NB4 (cell line): ENCODE data around the gene HERPUD1.
A peak's percentile ranks its signal among the peaks of the same experiment; 100 is the strongest.

Experiments used
- MYC ChIP-seq: IDR thresholded peaks from 2 replicates; pipeline ENCODE4 v1.6.1; 2011; ENCODE audit warnings: low read depth, low read length
- TF ChIP-seq, protein P1 (sequence below): IDR thresholded peaks from one replicate; pipeline ENCODE4 v1.5.1; 2012; ENCODE audit warnings: low read depth, low read length

DNA sequence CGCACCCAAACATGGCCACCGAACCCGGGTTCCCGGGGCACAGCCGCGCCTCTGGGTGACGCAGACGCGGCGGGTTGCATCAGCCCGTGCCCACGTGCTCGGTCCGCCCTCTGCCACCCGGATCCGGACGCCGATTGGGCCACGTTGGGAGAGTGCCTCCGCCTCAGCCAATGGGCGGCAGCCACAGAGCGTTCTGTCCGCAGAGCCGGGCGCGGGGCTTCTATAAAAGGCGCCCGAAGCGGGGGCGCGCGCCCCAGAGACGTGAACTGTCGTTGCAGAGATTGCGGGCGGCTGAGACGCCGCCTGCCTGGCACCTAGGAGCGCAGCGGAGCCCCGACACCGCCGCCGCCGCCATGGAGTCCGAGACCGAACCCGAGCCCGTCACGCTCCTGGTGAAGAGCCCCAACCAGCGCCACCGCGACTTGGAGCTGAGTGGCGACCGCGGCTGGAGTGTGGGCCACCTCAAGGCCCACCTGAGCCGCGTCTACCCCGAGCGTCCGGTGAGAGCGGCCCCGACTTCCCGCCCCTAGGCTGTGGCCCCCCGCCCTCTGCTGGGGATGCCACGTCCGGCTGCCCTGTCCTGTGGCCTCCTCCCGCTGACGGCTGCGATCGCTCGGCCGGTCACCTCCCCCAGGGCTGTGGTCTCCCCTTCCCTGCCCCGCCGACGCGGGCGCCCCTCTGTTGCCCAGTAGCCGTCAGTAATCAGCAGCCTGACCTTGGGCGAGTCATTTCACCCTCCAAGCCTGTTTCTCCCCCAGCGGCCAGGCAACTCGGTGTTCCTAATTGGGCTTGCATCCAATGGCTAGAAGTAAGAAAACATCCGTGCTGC lies at the start of gene HERPUD1:
- TF ChIP-seq, protein P1, sequence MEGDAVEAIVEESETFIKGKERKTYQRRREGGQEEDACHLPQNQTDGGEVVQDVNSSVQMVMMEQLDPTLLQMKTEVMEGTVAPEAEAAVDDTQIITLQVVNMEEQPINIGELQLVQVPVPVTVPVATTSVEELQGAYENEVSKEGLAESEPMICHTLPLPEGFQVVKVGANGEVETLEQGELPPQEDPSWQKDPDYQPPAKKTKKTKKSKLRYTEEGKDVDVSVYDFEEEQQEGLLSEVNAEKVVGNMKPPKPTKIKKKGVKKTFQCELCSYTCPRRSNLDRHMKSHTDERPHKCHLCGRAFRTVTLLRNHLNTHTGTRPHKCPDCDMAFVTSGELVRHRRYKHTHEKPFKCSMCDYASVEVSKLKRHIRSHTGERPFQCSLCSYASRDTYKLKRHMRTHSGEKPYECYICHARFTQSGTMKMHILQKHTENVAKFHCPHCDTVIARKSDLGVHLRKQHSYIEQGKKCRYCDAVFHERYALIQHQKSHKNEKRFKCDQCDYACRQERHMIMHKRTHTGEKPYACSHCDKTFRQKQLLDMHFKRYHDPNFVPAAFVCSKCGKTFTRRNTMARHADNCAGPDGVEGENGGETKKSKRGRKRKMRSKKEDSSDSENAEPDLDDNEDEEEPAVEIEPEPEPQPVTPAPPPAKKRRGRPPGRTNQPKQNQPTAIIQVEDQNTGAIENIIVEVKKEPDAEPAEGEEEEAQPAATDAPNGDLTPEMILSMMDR: no peak
- TF ChIP-seq MYC: peak; percentile 96
